Globus pallidus (tissue), 1 donor: Measurements from ENCODE around the gene IGF2BP1.
"Not testable (repeated sequence)": the region's sequence is repeated elsewhere in the genome, so short reads cannot be mapped to it uniquely, and the experiment has no call there.

Source experiments
- DNase-seq: peaks from one replicate; pipeline ENCODE4 v3.0.0-alpha.2; 2015; ENCODE audit warnings: low spot score

IGF2BP1 gene

GRCh38 chr17:49054342-49055092 lies 57.3 kb downstream of the IGF2BP1 start:
- no peak for DNase-seq

GRCh38 chr17:49055181-49055927 lies 58.2 kb downstream of the IGF2BP1 start:
- DNase-seq, result no peak

GRCh38 chr17:49061524-49061943 lies 64.3 kb downstream of the IGF2BP1 start:
- no peak for DNase-seq

GRCh38 chr17:49063652-49064051 lies 66.5 kb downstream of the IGF2BP1 start:
- peak; percentile 63 for DNase-seq

GRCh38 chr17:49067163-49067562 lies 70.0 kb downstream of the IGF2BP1 start:
- DNase-seq, result no peak

- DNase-seq, result no peak
Observed at GRCh38 chr17:49069585-49070273, 72.5 kb downstream of the IGF2BP1 start.

- no peak for DNase-seq
Observed at GRCh38 chr17:49071106-49071505, 73.9 kb downstream of the IGF2BP1 start.

GRCh38 chr17:49074851-49075540 lies 77.8 kb downstream of the IGF2BP1 start:
- DNase-seq, result no peak

- no peak for DNase-seq
Observed at GRCh38 chr17:49076573-49077384, 79.6 kb downstream of the IGF2BP1 start.

- no peak for DNase-seq
Observed at GRCh38 chr17:49078248-49078647, 81.1 kb downstream of the IGF2BP1 start.

- DNase-seq, result no peak
Observed at GRCh38 chr17:49079840-49080663, 82.9 kb downstream of the IGF2BP1 start.

GRCh38 chr17:49082231-49082630 lies 85.0 kb downstream of the IGF2BP1 start:
- DNase-seq, result no peak

GRCh38 chr17:49085046-49085445 lies 87.9 kb downstream of the IGF2BP1 start:
- DNase-seq, result not testable (repeated sequence)

GRCh38 chr17:49085565-49086315 lies 88.6 kb downstream of the IGF2BP1 start:
- no peak for DNase-seq

GRCh38 chr17:49086316-49086605 lies 89.1 kb downstream of the IGF2BP1 start:
- DNase-seq, result no peak

GRCh38 chr17:49086649-49087048 lies 89.5 kb downstream of the IGF2BP1 start:
- DNase-seq, result no peak

GRCh38 chr17:49089094-49089493 lies 91.9 kb downstream of the IGF2BP1 start:
- no peak for DNase-seq

- DNase-seq, result no peak
Observed at GRCh38 chr17:49090878-49091594, 93.9 kb downstream of the IGF2BP1 start.

GRCh38 chr17:49093131-49093530 lies 95.9 kb downstream of the IGF2BP1 start:
- no peak for DNase-seq
